Nephron progenitor cell (in vitro differentiated cells): Measurements from ENCODE around the gene NUDT9.
A peak's percentile ranks its signal among the peaks of the same experiment; 100 is the strongest.
"Not testable (repeated sequence)": the region's sequence is repeated elsewhere in the genome, so short reads cannot be mapped to it uniquely, and the experiment has no call there.

Experiments used
- DNase-seq: peaks from one replicate; pipeline ENCODE4 v3.0.0; 2021
- H3K27ac Mint-ChIP-seq: 2 replicates; pipeline ENCODE4 v1.8.0; 2021; ENCODE audit warnings: mild to moderate bottlenecking, moderate library complexity, mixed read lengths
- H3K27me3 Mint-ChIP-seq: 2 replicates; pipeline ENCODE4 v1.8.0; 2021; ENCODE audit warnings: mild to moderate bottlenecking, low read depth, mixed read lengths; ENCODE audit not compliant: poor library complexity
- H3K36me3 Mint-ChIP-seq: 2 replicates; pipeline ENCODE4 v1.8.0; 2021; ENCODE audit warnings: low read depth, mixed read lengths
- H3K4me1 Mint-ChIP-seq: 2 replicates; pipeline ENCODE4 v1.8.0; 2021; ENCODE audit warnings: mixed read lengths
- H3K4me3 Mint-ChIP-seq: 2 replicates; pipeline ENCODE4 v1.8.0; 2021; ENCODE audit warnings: mild to moderate bottlenecking, moderate library complexity, mixed read lengths
- H3K9me3 Mint-ChIP-seq: 2 replicates; pipeline ENCODE4 v1.8.0; 2021; ENCODE audit warnings: mild to moderate bottlenecking, moderate library complexity, mixed read lengths
- TF ChIP-seq, protein P1 (sequence below): fragments of 200-600 bp; sonication (generic); IDR thresholded peaks from 2 replicates; pipeline ENCODE4 v1.5.0; 2021; ENCODE audit warnings: antibody characterized with exemption

Gene NUDT9

GRCh38 chr4:87422104-87423052 is at the start of gene NUDT9:
Gene NUDT9 (plus strand): TSS chr4:87422573. CDS start chr4:87422906, 333 bp downstream.
- peaks cover 22% of the 10 kb centered on the region for H3K9me3 Mint-ChIP-seq

DNA sequence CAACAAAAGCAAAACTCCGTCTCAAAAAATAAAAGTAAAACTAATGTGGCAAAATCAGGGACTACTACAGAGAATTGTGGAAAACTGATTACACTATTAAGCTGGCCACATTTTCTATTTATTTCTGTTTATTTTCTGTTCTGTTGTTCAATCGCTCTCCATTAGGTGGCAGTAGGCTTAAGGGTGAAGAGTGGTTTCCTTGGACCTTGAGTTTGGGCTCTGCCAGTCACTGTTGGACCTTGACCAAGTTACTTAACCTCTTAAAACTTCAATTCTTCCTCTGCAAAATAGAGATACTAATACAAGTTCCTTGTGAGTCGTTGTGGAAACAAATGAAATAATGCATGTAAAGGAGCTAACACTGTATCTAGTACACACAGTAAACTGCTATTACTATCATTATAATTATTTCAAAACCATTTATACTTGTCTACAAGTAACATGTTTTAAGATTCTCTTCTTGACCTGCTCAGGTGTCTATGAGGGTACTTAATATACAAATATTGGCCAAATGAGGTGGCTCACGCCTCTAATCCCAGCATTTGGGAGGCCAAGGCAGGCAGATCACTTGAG is 46.6 kb upstream of the NUDT9 start:
- no peak for DNase-seq
- no peaks in the 10 kb centered on the region for H3K9me3 Mint-ChIP-seq
- H3K36me3 Mint-ChIP-seq, result peaks cover 40% of the 10 kb centered on the region
- H3K27me3 Mint-ChIP-seq, result no peaks in the 10 kb centered on the region
- TF ChIP-seq, protein P1, sequence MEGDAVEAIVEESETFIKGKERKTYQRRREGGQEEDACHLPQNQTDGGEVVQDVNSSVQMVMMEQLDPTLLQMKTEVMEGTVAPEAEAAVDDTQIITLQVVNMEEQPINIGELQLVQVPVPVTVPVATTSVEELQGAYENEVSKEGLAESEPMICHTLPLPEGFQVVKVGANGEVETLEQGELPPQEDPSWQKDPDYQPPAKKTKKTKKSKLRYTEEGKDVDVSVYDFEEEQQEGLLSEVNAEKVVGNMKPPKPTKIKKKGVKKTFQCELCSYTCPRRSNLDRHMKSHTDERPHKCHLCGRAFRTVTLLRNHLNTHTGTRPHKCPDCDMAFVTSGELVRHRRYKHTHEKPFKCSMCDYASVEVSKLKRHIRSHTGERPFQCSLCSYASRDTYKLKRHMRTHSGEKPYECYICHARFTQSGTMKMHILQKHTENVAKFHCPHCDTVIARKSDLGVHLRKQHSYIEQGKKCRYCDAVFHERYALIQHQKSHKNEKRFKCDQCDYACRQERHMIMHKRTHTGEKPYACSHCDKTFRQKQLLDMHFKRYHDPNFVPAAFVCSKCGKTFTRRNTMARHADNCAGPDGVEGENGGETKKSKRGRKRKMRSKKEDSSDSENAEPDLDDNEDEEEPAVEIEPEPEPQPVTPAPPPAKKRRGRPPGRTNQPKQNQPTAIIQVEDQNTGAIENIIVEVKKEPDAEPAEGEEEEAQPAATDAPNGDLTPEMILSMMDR, result peak; percentile 54
- no peaks in the 10 kb centered on the region for H3K4me1 Mint-ChIP-seq
- H3K4me3 Mint-ChIP-seq, result no peak overlapping the region
- H3K27ac Mint-ChIP-seq, result no peak overlapping the region

More at GRCh38 chr4:87422104-87423052, at the start of gene NUDT9:
- H3K4me1 Mint-ChIP-seq, result peaks cover 69% of the 10 kb centered on the region
- peak; percentile 90 for DNase-seq
- H3K4me3 Mint-ChIP-seq, result peak within 1 kb of the TSS; percentile 89
- TF ChIP-seq, protein P1, result no peak
- H3K36me3 Mint-ChIP-seq, result peaks cover 6% of the 10 kb centered on the region
- peak within 1 kb of the TSS; percentile 98 for H3K27ac Mint-ChIP-seq
- no peaks in the 10 kb centered on the region for H3K27me3 Mint-ChIP-seq

GRCh38 chr4:87377816-87378215 is 44.6 kb upstream of the NUDT9 start:
- H3K36me3 Mint-ChIP-seq, result peaks cover 42% of the 10 kb centered on the region
- H3K4me1 Mint-ChIP-seq, result no peaks in the 10 kb centered on the region
- no peak for DNase-seq
- peaks cover 1% of the 10 kb centered on the region for H3K9me3 Mint-ChIP-seq
- no peaks in the 10 kb centered on the region for H3K27me3 Mint-ChIP-seq
- TF ChIP-seq, protein P1, result no peak
- no peak overlapping the region for H3K27ac Mint-ChIP-seq
- H3K4me3 Mint-ChIP-seq, result no peak overlapping the region

- peaks cover 39% of the 10 kb centered on the region for H3K9me3 Mint-ChIP-seq
- H3K4me1 Mint-ChIP-seq, result no peaks in the 10 kb centered on the region
- TF ChIP-seq, protein P1, result no peak
- no peak for DNase-seq
- peaks cover 2% of the 10 kb centered on the region for H3K27me3 Mint-ChIP-seq
- H3K27ac Mint-ChIP-seq, result no peak overlapping the region
- peaks cover 71% of the 10 kb centered on the region for H3K36me3 Mint-ChIP-seq
- no peak overlapping the region for H3K4me3 Mint-ChIP-seq
Measured at GRCh38 chr4:87382116-87382515, 40.3 kb upstream of the NUDT9 start.

DNA sequence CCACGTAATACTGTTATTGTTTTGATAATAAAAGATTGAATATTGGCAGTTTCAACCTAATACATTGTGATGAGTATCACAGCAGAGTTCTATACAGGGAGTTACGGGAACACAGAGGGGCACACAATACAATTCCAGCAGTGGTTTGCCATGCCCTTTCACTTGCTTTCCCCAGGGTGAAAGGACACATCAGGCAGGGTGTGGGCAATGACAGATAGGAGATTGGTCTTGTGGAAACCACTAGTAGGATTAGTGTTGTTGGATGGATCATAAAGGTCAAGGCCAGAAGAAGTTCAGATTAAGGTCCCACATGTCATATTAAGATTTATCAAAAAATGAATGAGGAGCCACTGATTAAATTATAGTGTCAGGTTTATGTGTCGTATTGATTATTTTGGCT is 39.4 kb upstream of the NUDT9 start:
- Mint-ChIP-seq H3K4me1 (peaks cover 4% of the 10 kb centered on the region), H3K4me3 (no peak overlapping the region), H3K36me3 (peaks cover 79% of the 10 kb centered on the region), H3K27ac (peak overlapping the region; percentile 8), H3K27me3 (peaks cover 2% of the 10 kb centered on the region), H3K9me3 (peaks cover 47% of the 10 kb centered on the region)
- TF ChIP-seq, protein P1, result no peak
- no peak for DNase-seq

GRCh38 chr4:87384466-87385132 is 37.8 kb upstream of the NUDT9 start:
- not testable (repeated sequence) for H3K4me3 Mint-ChIP-seq, DNase-seq, H3K27ac Mint-ChIP-seq, H3K27me3 Mint-ChIP-seq
- H3K4me1 Mint-ChIP-seq, result peaks cover 14% of the 10 kb centered on the region
- peaks cover 59% of the 10 kb centered on the region for H3K9me3 Mint-ChIP-seq
- H3K36me3 Mint-ChIP-seq, result peaks cover 89% of the 10 kb centered on the region
